Kidney (tissue), 14 donors: ENCODE data around the gene RNF5. TPM values are rescaled to one million over a fixed set of nuclear protein-coding genes. Genes with fewer than 3 reads are reported as not detected.

ENCODE experiments used
- DNase-seq, 5 donors: peaks; one replicate each; pipeline ENCODE4 v3.0.0-alpha.2; 2013 to 2020
- FAIRE-seq: peaks from 2 replicates; lab custom pipeline; 2012; peaks lifted over from hg19 to GRCh38; lab: Jason Lieb, UNC
- H3K27ac ChIP-seq, 2 donors: one replicate each; pipeline ENCODE4 v1.7.0; 2013; ENCODE audit warnings: low read depth in 2 of 2, low read length in 2 of 2, inconsistent platforms in 1 of 2
- H3K27me3 ChIP-seq: one replicate; pipeline ENCODE4 v1.7.1; 2013; ENCODE audit warnings: low read length, inconsistent platforms; ENCODE audit not compliant: control insufficient read depth, insufficient read depth
- H3K36me3 ChIP-seq, 3 donors: one replicate each; pipeline versions ENCODE4 v1.7.0 to v1.7.1; 2013; ENCODE audit warnings: low read length in 3 of 3, control low read depth in 1 of 3, inconsistent platforms in 1 of 3; ENCODE audit not compliant: insufficient read depth in 3 of 3, control insufficient read depth in 2 of 3
- H3K4me1 ChIP-seq, 3 donors: one replicate each; pipeline versions ENCODE4 v1.7.0 to v1.7.1; 2013; ENCODE audit warnings: low read length in 3 of 3, inconsistent platforms in 1 of 3, low read depth in 1 of 3; ENCODE audit not compliant: control insufficient read depth in 2 of 3, insufficient read depth in 2 of 3
- H3K4me3 ChIP-seq, 3 donors: one replicate each; pipeline versions ENCODE4 v1.7.0 to v1.8.1; 2013; ENCODE audit warnings: low read length in 3 of 3, control low read depth in 1 of 3, inconsistent platforms in 1 of 3
- H3K9ac ChIP-seq, 3 donors: one replicate each; pipeline versions ENCODE4 v1.7.0 to v1.7.1; 2013; ENCODE audit warnings: low read length in 3 of 3, control low read depth in 1 of 3, inconsistent platforms in 1 of 3
- H3K9me3 ChIP-seq, 3 donors: one replicate each; pipeline versions ENCODE4 v1.7.0 to v1.7.1; 2013; ENCODE audit warnings: low read length in 3 of 3, control low read depth in 1 of 3, inconsistent platforms in 1 of 3; ENCODE audit not compliant: control insufficient read depth in 2 of 3, insufficient read depth in 1 of 3
- CTCF ChIP-seq: IDR thresholded peaks from 3 replicates; pipeline ENCODE4 v1.5.1; 2012; ENCODE audit warnings: mild to moderate bottlenecking, moderate library complexity, borderline replicate concordance; ENCODE audit not compliant: insufficient read depth; ENCODE audit errors: extremely low read depth
- intact Hi-C: fragments of 100-400 bp; cut with DNase I; formaldehyde crosslinking; loops from one replicate; pipeline ENCODE4 v1.11.1; 2022
- polyA plus RNA-seq: library from polyadenylated mRNA; stranded (reverse); fragments of 350-450 nt; fragmentation: Illumina TruSeq; extraction: RNeasy Lipid Tissue Mini Kit (QIAGEN cat#74804); gene quantifications from one replicate; pipeline ENCODE4 v1.2.3, GENCODE V29; 2014; ENCODE audit warnings: low read depth, low replicate concordance; ENCODE audit not compliant: insufficient read depth
- total RNA-seq: library from RNA; stranded (reverse); fragmentation: NEBNext Ultra II Directional; extraction: Animal tissue kit (Norgen Biotek cat#: 25700); gene quantifications from one replicate; pipeline ENCODE4 v1.2.1, GENCODE V29; 2021
- donor health status: control.
- donor health status: control.
- donor health status: control.
- donor health status: control.
- donor health status: control.
- donor health status: DM: yes; HTN: yes; CAD: no.
- donor health status: Normal renal cell carcinoma (clear cell type).

RNF5 gene
- total and polyA plus RNA-seq, 2 donors from 2014 or later = 74.1 to 208 TPM

- Histone ChIP-seq H3K27ac (peak overlapping the region; percentile 89 to 97), H3K4me1 (peaks cover 7 to 24% (median 12%) of the 10 kb centered on the region in 3 donors), H3K9me3 (no peaks in the 10 kb centered on the region), H3K9ac (peak overlapping the region; percentile 43 to 63 (median 62)), H3K36me3 (peaks cover 2% of the 10 kb centered on the region in 3 donors), H3K4me3 (peak overlapping the region; percentile 77 to 83 (median 81)), H3K27me3 (no peaks in the 10 kb centered on the region)
- no peak for FAIRE-seq
- intact Hi-C loops = no loop called here
- DNase-seq = no peak
- TF ChIP-seq CTCF = no peak
Measured at GRCh38 chr6:32129297-32130088, 48.7 kb upstream of the RNF5 start.

GRCh38 chr6:32131439-32131948 lies 46.7 kb upstream of the RNF5 start:
- DNase-seq = no peak
- Histone ChIP-seq H3K4me1 (peaks cover 7 to 22% (median 12%) of the 10 kb centered on the region in 3 donors), H3K36me3 (no peaks in the 10 kb centered on the region), H3K9me3 (no peaks in the 10 kb centered on the region), H3K4me3 (no peak overlapping the region), H3K27ac (no peak overlapping the region), H3K9ac (no peak overlapping the region), H3K27me3 (no peaks in the 10 kb centered on the region)
- no peak for TF ChIP-seq CTCF
- intact Hi-C loops = no loop called here
- FAIRE-seq = no peak

GRCh38 chr6:32132110-32132509 lies 46.1 kb upstream of the RNF5 start:
- FAIRE-seq = no peak
- no peaks in the 10 kb centered on the region for H3K9me3 ChIP-seq
- H3K9ac ChIP-seq = no peak overlapping the region
- no peaks in the 10 kb centered on the region for H3K36me3 ChIP-seq
- no peak for DNase-seq
- no peaks in the 10 kb centered on the region for H3K27me3 ChIP-seq
- no peak overlapping the region for H3K27ac ChIP-seq
- peaks cover 3 to 18% (median 9%) of the 10 kb centered on the region in 3 donors for H3K4me1 ChIP-seq
- H3K4me3 ChIP-seq = no peak overlapping the region
- intact Hi-C loops = no loop called here
- TF ChIP-seq CTCF = no peak
